Testis (tissue), 2 donors: ENCODE data around the gene MPP1.

Experiments used
- POLR2A ChIP-seq: fragments of 450-650 bp; IDR thresholded peaks from one replicate; pipeline ENCODE4 v1.6.1; 2017; ENCODE audit warnings: antibody characterized with exemption, mild to moderate bottlenecking, moderate library complexity
- TF ChIP-seq, protein P1 (sequence below), 3 experiments: fragments of 450-650 bp in 2 of 3; fragments of 200-600 bp in 1 of 3; sonication (generic) in 1 of 3; IDR thresholded peaks; one replicate each; pipeline ENCODE4 v1.5.1; 2016 to 2019; ENCODE audit warnings: antibody characterized with exemption in 3 of 3, mild to moderate bottlenecking in 2 of 3, moderate library complexity in 1 of 3

DNA sequence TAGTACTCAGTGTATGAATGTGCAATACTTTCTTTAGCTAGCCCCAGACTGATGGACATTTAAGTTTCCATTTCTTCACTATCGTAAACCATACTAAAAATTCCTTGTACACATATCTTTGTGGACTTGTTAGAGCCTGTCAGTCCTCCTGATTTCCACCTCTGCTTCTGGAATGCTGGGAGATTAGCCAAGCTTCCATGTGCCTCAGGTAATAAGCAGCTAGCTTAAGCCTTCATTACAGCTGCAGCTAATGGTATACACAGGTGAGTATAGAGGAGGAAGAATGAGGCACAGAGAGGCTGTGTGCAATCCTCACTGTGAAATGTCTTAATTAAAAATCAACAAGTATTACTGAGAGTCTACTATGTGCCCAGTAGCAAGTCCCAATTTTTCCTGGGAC, 19.4 kb upstream of the MPP1 start:
- TF ChIP-seq, protein P1, sequence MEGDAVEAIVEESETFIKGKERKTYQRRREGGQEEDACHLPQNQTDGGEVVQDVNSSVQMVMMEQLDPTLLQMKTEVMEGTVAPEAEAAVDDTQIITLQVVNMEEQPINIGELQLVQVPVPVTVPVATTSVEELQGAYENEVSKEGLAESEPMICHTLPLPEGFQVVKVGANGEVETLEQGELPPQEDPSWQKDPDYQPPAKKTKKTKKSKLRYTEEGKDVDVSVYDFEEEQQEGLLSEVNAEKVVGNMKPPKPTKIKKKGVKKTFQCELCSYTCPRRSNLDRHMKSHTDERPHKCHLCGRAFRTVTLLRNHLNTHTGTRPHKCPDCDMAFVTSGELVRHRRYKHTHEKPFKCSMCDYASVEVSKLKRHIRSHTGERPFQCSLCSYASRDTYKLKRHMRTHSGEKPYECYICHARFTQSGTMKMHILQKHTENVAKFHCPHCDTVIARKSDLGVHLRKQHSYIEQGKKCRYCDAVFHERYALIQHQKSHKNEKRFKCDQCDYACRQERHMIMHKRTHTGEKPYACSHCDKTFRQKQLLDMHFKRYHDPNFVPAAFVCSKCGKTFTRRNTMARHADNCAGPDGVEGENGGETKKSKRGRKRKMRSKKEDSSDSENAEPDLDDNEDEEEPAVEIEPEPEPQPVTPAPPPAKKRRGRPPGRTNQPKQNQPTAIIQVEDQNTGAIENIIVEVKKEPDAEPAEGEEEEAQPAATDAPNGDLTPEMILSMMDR (IDR thresholded peaks at IDR 0.05), result no peak
- no peak for TF ChIP-seq POLR2A
